GM12891 (cell line): ENCODE measurements around the gene GPR142.

Experiments
- DNase-seq: peaks from one replicate; pipeline ENCODE4 v3.0.0; 2011; ENCODE audit warnings: low spot score; ENCODE audit not compliant: insufficient read length
- FAIRE-seq: peaks from 2 replicates; lab custom pipeline; 2011; peaks lifted over from hg19 to GRCh38; lab: Jason Lieb, UNC
- PAX5 ChIP-seq: IDR thresholded peaks from 2 replicates; pipeline ENCODE4 v1.6.1; 2011; ENCODE audit warnings: low read length, moderate library complexity, mild to moderate bottlenecking; ENCODE audit not compliant: insufficient read depth, severe bottlenecking
- POLR2A ChIP-seq: IDR thresholded peaks from 2 replicates; pipeline ENCODE4 v1.6.1; 2011; ENCODE audit warnings: low read depth, low read length, control low read depth
- POLR2AphosphoS5 ChIP-seq: IDR thresholded peaks from 2 replicates; pipeline ENCODE4 v1.6.1; 2011; ENCODE audit warnings: low read depth, low read length, control low read depth
- POU2F2 ChIP-seq: IDR thresholded peaks from 2 replicates; pipeline ENCODE4 v1.6.1; 2011; ENCODE audit warnings: low read depth, mild to moderate bottlenecking, control low read depth, low read length, moderate library complexity
- SPI1 ChIP-seq: IDR thresholded peaks from 2 replicates; pipeline ENCODE4 v1.6.1; 2011; ENCODE audit warnings: low read depth, low read length, control low read depth
- TAF1 ChIP-seq: IDR thresholded peaks from 2 replicates; pipeline ENCODE4 v1.6.1; 2011; ENCODE audit warnings: low read depth, low read length, control low read depth

Gene GPR142

GRCh38 chr17:74414510-74414909 is 47.2 kb downstream of the GPR142 start:
- no peak for TF ChIP-seq POLR2A
- peak; percentile 15; the same call in 1 of the 2 replicates for TF ChIP-seq SPI1
- FAIRE-seq (peak; percentile 60), DNase-seq (no peak)

DNA sequence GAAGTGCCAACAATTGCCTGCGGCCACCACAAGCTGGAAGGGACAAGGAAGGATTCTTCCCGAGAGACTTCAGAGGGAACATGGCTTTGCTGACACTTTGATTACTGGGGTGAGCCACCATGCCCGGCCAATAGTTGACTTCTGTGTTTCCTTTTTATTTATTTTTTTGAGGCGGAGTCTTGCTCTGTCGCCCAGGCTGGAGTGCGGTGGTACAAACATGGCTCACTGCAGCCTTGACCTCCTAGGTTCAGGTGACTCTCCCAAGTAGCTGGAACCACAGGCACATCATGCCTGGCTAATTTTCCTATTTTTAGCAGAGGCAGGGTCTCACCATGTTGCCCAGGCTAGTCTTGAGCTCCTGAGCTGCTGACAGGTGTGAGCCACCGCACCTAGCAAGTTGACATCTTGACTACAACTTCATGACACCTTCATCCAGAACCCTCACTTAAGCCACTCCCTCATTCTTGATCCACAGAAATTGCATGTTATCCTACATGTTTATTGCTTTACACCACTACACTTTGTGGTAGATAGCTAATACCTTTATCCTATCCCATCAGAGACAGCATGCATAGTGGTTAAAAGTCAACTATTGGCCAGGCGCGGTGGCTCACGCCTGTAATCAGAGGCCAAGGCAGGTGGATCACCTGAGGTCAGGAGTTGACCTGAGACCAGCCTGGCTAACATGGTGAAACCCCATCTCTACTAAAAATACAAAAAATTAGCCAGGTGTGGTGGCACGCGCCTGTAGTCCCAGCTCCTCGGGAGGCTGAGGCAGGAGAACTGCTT is 48.5 kb downstream of the GPR142 start:
- DNase-seq = no peak
- TF ChIP-seq SPI1 (no peak), PAX5 (no peak), POLR2AphosphoS5 (no peak), POU2F2 (no peak), POLR2A (no peak), TAF1 (no peak)
- no peak for FAIRE-seq

DNA sequence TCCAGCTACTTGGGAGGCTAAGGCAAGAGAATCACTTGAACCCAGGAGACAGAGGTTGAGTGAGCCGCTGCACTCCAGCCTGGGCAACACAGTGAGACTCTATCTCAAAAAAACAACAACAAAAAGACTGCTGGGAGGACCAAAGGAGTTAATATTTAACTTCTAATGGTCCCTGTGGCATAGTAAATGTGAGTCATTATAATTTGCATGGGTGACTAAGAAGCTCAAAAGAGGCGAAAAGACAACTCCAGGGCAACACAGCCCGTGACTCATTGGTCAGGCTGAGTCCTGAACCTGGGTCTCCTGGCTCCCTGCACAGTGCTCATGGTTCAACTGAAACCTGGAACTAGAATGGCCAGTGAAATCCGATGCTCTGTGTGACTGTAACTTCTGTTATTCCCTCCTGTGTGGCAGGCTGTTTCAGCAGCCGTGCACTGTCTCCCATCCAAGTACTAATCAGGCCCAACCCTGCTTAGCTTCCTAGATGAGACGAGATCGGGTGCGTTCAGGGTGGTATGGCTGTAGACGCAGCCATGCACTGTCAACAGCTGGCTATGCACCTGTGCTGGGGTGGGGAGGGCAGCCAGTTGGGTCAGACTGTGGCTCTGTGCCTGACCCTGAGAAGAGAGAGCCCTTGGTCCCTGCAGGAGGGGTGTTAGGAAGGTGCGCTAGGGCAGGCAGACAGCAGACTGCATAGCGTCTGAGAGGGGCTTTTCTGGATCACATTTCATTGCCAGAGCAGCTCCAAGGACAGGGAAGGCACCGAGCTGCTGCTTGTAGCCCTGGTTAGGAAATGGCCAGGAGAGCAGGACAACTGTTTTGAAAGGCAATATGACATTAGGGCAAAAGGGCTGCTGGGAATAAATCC is 50.1 kb downstream of the GPR142 start:
- TF ChIP-seq TAF1 = no peak
- TF ChIP-seq POLR2AphosphoS5 = no peak
- 0 out of 2 replicates have a peak, but pooled peaks have one; percentile 20 for TF ChIP-seq POU2F2
- no peak for TF ChIP-seq PAX5
- no peak for TF ChIP-seq SPI1
- FAIRE-seq = no peak
- DNase-seq = no peak

DNA sequence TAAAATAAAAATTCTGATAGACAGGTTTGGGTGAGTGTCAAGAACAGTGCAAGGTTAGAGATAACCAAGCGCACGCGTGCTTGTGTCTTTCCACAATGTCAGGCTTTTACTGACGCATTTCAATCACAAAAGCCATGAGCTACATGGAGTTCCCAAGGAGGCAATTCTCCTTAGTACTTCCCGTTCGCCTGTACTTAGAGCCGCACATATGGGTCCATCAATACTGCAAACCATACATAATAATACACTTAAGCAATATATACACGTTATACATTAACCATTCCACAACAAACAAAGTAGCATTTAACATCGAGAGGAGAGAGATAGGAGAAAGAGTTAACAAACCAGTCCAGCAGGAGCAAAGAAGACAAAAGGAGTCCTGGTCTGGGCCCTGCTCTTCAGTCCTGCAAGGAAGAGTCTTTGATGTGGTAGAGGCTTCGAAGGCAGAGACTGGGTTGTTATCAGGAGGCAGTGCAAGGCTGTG is 52.7 kb downstream of the GPR142 start:
- TF ChIP-seq TAF1 (no peak), POLR2AphosphoS5 (no peak), SPI1 (no peak), POU2F2 (no peak), POLR2A (no peak), PAX5 (no peak)
- FAIRE-seq (no peak), DNase-seq (no peak)
